LHCN-M2 (cell line): Measurements from ENCODE around the gene HOXA11. TPM values are rescaled to one million over a fixed set of nuclear protein-coding genes. Genes with fewer than 3 reads are reported as not detected.

Experiments
- DNase-seq: peaks from one replicate; pipeline ENCODE4 v3.0.0-alpha.2; 2012; ENCODE audit warnings: low read depth
- total RNA-seq: library from RNA; depleted of rRNA; stranded (reverse); fragments of >200 nt; gene quantifications from 2 replicates; pipeline ENCODE4 v1.2.3, GENCODE V29; 2014

Gene HOXA11
- total RNA-seq, 1 experiment from 2014 or later, result 4.0 TPM

- no peak for DNase-seq
Observed at GRCh38 chr7:27193335-27194001, 8.4 kb upstream of the HOXA11 start.

GRCh38 chr7:27192546-27193334, 7.7 kb upstream of the HOXA11 start:
- no peak for DNase-seq

GRCh38 chr7:27191833-27192545, 7.0 kb upstream of the HOXA11 start:
- no peak for DNase-seq

- no peak for DNase-seq
Observed at GRCh38 chr7:27191161-27191731, 6.2 kb upstream of the HOXA11 start.

- no peak for DNase-seq
Observed at GRCh38 chr7:27189997-27190748, 5.1 kb upstream of the HOXA11 start.

- no peak for DNase-seq
Observed at GRCh38 chr7:27189295-27189996, 4.4 kb upstream of the HOXA11 start.

GRCh38 chr7:27188386-27189294, 3.6 kb upstream of the HOXA11 start:
- no peak for DNase-seq

GRCh38 chr7:27187475-27188385, 2.7 kb upstream of the HOXA11 start:
- no peak for DNase-seq

- no peak for DNase-seq
Observed at GRCh38 chr7:27186668-27187474, 1.8 kb upstream of the HOXA11 start.

GRCh38 chr7:27185854-27186667, 1.0 kb upstream of the HOXA11 start:
- DNase-seq, result no peak

- peak; percentile 66 for DNase-seq
Observed at GRCh38 chr7:27184337-27185012, 557 bp downstream of the HOXA11 start.

- peak; percentile 55 for DNase-seq
Observed at GRCh38 chr7:27183682-27184336, 1.2 kb downstream of the HOXA11 start.

- DNase-seq, result no peak
Observed at GRCh38 chr7:27182861-27183681, 2.0 kb downstream of the HOXA11 start.

- DNase-seq, result no peak
Observed at GRCh38 chr7:27182285-27182841, 2.7 kb downstream of the HOXA11 start.
